GOT3 (cell line): Measurements from ENCODE around the gene FIGN.

Experiments
- DNase-seq: peaks from one replicate; lab custom pipeline; 2025; ENCODE audit warnings: mixed read lengths; lab: John Stamatoyannopoulos, UW

Gene FIGN

DNA sequence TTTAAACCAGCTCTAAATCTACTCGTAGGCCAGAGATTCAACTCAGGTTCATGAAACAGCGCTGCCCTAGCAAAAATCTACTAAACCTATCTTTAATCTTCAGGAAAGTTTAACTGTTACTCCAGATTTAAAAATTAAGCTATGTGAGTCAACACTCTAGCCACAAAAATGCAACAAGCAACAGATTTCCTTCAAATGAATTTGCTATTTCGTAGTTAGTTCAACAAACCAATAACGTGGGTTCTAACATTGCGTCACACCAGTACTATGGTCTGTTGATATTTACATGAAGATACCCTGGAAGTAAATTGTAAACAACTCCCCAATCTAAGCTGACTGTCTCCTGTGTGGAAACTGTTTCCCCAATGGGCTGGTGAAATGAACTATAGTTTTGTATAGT, 71.2 kb downstream of the FIGN start:
- DNase-seq, result no peak

DNA sequence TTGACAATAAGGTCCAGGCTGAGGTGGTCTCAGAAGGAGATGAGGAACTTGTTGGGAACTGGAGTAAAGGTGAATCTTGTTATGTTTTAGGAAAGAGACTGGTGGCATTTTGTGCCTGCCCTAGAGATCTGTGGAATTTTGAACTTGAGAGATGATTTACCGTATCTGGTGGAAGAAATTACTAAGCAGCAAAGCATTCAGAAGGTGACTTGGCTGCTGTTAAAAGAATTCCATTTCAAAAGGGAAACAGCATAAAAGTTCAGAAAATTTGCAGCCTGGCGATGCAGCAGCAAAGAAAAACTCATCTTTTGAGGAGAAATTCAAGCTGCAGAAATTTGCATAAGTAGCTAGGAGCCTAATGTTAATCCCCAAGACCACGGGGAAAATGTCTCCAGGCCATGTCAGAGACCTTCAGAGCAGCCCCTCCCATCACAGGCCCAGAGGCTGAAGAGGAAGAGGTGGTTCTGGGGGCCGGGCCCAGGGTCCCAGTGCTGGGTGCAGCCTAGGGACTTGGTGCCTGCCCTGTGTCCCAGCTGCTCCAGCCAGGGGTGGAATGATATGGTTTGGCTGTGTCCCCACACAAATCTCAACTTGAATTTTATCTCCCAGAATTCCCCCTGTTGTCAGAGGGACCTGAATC, 73.5 kb downstream of the FIGN start:
- DNase-seq, result no peak

DNA sequence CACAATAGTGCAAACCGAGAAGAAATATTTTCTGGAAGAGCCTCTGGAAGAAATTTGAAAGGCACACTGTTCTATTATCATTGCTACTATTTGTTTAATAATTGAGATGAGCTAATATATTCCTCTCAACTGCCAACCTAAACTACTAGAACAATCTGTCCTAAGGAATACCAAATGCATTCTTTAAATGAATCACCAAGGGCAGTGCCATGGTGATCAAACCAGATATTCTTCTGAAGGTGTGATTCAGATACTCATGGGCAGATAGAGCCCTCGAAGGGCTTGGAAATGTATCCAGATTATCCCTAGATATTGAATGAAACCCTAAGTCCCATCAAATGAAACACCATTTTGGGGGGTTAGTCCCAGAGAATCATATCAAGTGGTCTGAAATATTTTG, 76.6 kb downstream of the FIGN start:
- DNase-seq, result no peak

DNA sequence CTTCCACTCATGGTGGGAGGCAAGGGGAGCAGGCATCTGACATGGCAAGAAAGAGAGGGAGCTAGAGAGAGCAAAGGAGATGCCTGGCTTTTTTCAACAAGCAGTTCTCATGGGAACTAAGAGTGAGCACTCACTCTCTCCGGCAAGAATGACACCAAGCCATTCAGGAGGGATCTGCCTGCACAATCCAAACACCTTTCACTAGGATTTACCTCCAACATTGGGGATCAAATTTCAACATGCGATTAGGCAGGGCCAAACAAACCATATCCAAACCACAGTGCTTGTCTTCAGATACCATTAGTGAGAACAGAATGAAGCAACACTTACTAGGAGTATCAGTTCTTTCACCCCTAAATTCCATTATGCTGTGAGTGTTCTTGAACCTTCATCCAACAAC, 77.3 kb downstream of the FIGN start:
- no peak for DNase-seq

DNA sequence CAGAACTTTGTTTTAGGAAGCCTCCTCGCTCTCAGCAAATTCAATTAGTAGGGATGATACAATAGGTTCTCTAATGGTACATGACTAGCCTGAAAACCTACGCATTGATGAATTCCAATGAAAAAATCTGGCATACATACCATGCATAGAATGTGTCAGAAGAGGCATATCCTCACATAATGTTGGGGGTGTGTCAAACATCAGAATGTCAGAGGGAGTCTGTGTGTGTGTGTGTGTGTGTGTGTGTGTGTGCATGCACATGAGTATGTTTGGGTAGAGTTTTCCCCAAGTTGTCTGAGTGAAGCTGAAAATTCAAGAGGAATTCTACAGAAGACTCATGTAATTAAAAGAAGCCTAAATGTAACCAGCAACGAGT, 78.5 kb downstream of the FIGN start:
- no peak for DNase-seq

DNA sequence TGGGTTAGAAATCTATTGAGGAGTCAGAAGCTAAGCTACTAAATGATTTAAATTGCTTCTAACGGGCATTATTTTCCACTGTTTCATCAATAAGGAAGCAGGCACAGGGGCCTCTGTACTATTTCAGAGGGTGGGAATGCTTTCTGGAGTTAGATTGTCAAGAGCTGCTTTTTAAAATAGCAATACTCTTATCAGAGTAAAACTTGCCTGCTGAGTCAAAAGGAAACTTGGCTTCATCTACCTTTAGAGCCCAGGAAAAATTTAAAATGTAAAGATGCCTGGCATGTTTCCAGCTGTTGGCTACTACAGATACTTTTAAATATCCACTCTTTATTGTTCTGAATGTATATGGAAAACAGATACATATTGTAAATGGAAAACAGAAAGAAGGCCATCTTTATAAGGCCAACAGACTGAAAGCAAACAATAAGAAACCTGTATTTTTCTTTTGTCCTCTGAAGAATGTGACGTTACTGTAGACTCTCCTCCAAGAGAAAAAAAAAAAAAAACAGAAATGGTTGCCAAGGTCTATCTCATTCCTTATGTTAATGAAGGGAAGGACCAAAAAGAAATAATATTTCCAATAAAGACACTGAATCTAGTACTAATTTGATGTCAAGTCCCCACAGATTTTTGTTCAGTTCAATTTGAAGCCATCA, 79.1 kb downstream of the FIGN start:
- DNase-seq, result no peak

DNA sequence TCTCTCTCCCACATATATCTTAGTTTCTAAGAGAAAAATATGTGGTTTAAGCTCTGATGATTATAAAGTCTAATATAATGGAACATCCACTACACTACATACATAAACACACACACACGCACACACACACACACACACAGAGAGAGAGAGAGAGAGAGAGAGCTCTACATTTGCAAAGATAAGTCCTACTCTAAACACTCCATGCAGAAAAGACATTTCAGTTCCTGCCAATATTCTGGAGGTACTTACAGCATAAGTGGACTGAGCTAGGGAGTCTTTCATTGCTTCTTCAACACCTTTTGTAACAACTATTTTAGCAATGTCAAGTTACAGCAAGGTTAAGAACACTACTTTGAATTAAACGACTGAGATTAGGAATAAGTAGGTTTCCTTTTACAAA, 80.1 kb downstream of the FIGN start:
- no peak for DNase-seq

DNA sequence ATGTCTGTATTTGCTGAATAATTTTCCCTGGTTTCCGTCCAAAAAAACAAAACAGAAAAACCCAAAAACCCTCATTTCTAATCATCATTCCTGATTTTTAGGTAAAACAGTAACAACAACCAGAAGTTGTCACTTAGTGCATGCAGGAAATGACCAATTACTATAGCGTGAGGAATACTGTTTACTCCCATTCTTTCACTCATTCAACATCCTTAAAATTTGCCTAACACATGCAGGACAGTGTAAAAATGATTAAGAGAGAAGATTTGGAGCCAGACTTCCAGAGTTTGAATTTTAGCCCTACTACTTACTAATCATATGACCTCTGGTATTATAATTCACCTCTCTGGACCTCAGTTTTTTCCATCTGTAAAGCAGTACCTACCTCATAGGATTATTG, 83.1 kb downstream of the FIGN start:
- DNase-seq, result no peak

DNA sequence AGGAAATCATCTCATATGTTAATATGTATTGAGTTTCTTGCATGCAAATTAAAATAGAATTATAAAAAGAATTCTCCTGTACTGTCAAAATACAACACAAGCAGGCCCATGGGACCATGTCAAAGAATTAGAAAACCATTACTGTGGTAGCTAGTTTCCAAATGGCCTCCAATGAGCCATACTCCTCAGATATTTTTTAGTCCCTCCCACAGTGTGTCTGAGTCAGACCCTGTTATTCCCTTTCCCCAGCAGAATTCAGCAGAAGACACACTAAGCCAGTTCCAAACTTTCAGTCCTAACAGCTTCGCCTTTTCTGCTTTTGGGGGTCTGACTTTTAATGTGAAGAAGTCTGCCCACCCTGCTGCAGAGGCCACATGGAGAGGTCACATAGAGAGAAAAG, 86.7 kb downstream of the FIGN start:
- DNase-seq, result no peak

DNA sequence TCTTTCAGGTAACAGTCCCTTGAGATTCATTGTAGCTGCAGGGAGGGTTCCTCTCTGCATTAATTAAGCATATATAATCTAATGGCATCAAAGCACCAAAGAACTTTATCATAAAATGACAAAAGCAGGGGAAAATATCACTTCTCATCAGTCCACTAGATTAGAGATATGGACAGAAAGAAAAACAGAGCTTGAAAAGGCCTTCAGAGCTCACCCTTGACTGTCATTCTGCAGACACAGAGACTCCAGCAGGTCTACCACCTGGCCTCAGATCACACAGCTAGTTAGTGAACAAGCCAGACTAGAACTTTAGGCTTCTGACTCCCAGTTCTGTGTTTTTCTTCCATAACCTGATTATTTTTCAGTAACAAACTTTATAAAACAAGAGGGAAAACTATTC, 88.5 kb downstream of the FIGN start:
- no peak for DNase-seq

DNA sequence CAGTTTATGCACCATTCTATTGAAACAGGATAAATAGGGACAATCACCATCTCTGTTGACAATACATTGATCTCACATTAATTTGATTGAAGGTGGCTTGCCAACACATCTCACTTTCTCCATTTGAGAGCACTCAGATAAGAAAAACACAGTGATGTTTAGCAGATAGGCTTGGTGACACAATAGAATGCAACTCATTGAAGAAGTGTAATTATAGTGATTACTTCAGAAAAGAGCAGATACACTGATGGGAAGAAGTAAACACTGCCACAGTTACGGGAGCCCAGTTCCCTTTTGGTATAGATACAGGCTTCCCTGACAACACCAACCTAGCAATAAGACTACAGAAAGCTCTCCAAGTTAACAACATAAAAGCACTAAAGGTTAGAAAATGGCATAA, 89.1 kb downstream of the FIGN start:
- DNase-seq, result no peak

DNA sequence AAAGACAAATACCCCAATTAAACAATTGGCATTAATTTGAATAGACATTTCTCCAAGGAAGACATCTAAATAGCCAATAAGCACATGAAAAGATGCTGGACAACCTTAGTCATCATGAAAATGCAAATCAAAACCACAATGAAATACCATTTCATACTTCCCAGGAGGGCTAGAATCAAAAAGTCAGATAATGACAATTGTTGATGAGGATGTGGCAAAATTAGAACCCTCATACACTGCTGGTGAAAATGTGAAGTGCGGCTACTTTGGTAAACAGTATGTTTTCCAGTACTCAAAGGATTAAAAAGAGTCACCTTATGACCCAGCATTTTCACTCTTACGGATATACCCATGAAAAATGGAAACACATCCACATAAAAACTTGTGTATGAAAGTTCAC, 91.6 kb downstream of the FIGN start:
- no peak for DNase-seq

DNA sequence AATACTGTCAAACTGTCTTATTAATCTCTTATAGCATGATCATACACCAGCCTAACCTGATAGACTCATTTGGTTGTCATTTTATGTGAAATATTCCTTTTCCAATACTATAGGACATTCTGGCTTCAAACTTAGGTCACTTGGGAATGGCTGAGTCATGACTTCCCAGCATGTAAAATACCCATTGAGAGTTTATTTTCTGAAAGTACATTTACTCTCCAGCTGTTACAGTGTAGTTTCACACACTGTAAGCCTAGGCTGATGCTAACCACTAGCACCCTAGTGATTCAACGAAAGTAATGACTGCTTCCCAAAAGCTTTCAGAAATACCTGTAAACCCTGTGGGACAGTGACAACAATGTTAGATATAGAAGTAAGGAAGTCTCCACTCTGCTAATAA, 93.8 kb downstream of the FIGN start:
- DNase-seq, result no peak

DNA sequence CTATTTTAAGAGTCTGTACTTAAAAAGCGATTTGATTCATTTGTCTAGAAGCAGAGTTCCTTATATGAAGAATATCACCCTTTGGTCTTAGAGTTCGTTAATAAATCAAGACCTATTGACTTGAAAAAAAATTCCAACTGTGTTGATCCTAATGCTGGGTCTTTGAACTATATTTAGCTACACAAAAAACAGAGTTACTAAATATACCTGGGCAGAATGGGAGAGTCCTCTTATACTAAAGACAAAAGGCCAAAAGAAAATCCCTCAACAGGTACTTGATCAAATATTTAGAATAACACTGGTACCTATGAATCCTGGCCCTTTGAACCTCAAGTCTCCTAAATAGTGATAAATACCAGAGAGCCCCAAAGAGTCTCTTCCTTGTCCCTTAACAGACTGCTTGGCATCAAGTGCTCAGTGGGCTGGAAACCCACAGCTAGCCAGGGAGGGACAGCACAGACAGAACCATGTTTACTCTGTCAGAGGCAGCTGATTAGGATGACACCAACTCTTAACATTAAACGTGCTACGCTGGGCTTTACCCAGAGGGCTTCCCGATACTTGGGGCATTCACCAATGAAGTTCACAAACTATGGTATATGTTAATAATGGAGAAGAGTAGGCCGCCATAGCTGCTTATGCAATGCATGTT, 95.1 kb downstream of the FIGN start:
- no peak for DNase-seq

DNA sequence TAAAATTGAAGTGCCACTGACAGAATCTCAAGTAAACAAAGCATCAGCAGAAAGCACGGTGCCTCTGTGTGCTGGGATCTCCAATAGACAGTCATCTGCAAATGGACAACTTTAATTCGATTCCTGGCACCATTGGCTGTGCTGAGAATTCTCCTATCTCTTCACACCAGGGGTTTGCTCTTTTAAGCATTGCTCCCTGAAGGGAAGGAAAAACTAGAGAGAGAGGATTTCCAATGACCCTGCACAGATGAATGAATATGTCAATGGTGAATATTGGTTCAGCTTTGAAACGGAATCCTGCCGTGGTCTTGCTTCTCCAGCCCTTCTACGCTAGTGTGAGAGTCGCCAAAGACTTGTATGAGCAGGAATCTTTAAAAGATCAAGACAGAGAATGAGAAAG, 97.9 kb downstream of the FIGN start:
- no peak for DNase-seq

DNA sequence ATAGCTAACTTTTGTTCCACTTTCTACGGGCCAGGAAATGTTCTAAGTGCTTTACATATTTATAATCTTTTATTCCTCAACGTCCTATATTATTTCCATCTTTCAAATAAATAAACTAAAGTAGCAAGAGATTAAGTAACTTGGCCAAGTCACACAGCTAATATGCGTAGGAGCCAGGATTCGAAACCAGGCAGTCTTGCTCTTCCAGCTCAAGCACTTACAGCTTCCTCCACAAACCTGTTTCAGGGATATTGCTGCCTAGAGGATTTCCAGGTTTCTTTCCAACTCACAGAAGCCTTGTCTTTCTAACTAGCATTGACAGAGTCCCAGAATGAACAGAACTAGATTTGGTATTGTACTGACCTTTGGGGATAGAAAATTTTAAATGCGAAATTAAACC, 102.5 kb downstream of the FIGN start:
- DNase-seq, result no peak

DNA sequence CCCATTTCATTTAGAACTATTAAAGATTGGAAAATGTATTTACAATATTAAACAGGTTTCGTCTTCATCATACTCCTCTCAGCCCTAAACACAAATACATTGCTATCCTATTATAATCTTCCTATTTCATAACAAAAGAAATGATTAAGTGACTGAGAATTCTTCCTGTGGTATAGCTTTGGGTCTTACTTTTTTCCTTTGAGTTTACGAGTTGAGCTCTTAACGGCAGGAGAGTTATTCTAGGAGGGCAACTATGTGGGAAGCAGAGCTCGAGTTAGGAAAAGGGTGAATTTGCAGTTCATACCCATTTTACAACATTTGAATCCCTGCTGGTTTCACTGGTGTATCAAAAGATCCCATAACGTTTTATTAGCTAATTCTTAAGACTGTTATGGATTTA, 105.0 kb downstream of the FIGN start:
- DNase-seq, result no peak

DNA sequence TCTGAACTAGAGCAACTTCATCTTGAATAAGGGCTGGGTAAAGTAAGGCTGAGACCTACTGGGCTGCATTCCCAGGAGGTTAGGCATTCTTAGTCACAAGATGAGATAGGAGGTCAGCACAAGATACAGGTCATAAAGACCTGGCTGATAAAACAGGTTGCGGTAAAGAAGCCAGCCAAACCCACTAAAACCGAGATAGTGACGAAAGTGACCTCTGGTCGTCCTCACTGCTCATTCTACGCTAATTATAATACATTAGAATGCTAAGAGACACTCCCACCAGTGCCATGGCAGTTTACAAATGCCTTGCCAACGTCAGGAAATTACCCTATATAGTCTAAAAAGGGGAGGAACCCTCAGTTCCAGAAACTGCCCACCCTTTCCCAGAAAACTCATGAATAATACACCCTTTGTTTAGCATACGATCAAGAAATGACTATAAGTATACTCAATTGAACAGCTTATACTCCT, 109.1 kb downstream of the FIGN start:
- no peak for DNase-seq

DNA sequence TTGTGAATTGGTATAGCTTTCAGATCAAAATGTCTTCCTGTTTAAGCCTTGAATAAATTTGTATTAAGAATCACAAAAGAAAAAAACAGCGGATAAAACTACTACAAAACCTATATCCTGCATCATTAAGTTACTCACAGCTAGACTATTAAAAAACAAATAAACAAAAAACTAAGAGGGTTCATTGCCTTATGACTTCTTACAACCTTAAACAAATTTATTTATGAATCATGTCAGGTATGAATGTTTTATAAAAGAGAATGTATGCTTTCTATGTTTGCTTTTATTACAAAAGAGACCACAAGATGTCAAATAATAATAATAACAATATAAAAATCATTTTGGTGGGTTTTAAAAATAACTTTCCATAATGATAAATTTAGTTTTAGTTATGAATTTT, 109.6 kb downstream of the FIGN start:
- no peak for DNase-seq

DNA sequence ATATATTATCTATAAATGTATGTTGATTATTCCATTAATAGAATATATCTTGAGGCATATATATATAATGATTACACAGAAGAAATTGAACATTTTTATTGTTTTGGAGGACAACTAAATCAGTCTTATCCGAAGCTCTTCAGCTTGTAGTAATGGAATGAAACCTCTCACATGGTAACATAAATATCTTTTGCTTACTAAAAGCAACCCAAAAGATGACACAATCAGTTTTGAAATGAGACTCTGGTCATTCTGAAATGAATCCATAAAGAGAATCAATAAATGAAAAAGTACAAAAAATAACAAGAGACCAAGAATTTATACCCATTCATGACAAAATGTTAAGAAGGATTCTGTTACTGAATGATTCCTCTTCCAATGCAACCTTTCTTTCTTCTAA, 110.2 kb downstream of the FIGN start:
- DNase-seq, result no peak

DNA sequence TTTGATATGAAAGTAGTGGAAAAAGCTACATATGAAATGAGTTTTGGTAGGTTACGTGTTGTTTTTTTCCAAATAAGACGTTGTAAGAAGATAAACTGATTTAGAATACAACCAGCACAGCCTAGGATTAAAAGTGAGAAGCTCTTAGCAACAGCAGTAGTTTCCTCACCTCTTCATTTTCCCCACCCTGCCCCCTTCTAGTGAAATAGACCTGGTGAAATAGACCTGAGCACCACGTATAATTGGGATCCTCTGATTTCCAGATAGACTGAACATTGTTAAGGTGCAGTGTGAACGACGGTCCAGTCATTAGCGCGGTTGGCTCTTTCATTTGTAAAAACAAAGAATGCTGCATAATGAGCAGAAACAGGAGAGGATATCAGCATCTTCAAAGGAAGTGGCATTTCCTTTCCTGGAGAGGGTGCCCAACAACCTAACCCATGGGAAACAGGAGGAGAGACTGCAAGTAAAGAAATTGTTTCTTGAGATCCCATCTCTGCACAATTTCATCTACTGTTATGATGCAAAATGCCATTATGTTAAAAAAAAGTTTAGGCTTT, 114.3 kb downstream of the FIGN start:
- no peak for DNase-seq

DNA sequence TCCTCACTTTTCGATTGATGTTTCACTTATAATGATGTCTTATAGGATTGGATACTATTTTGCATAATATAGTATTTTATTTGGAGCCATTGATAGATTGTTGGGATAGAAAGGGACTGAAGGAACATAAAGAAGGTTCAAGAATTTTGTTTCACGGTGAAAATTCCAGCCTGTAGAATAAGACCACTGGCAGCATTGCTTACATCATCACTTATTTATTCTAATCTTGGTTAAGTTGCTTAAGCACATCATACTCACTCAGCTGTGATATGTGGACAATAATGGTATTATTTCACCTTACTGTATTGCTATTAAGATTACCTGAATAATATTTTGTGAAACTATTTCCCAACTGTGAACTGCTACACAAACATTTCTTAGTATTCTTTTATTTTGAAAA, 118.3 kb downstream of the FIGN start:
- no peak for DNase-seq

DNA sequence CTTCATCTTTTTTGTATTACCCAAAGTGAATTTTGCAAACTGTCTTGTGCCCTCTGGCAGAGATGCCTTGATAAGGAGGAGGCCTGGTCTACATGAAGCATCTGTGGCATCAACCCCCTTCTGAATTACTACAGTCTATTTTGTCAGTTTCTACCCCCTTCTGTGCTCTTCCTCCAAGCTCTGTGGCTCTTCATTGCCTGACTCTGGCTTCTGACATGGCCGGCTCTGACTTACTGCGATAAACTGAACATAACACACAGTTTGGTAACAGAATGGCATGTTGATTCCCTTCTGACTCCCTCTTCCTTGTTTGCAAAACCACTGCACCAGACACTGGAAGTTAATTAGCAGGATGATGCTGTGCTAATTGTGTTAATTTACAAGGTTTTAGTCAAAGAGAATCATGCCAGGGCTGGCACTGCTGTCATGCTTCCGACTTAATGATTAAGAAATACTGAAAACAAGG, 122.5 kb downstream of the FIGN start:
- DNase-seq, result no peak
